A673 (cell line): Measurements from ENCODE around the gene FAM131C. TPM values are rescaled to one million over a fixed set of nuclear protein-coding genes. Genes with fewer than 3 reads are reported as not detected.

Source experiments
- BruUV-seq: library from RNA; stranded (reverse); fragments of 400-500 nt; replicated peaks from 2 replicates; lab custom pipeline; 2021; lab: Mats Ljungman, UMichigan
- CTCF ChIA-PET: fragments of 300-600 bp; sonication (Branson Sonifier 250); formaldehyde crosslinking; loops from one replicate; lab custom pipeline; 2022; ENCODE audit warnings: antibody characterized with exemption; lab: Charles Lee
- POLR2A ChIA-PET: fragments of 300-600 bp; sonication (Branson Sonifier 250); formaldehyde crosslinking; loops from one replicate; lab custom pipeline; 2022; ENCODE audit warnings: antibody characterized with exemption; ENCODE audit not compliant: low non-redundant PET; lab: Charles Lee
- DNase-seq: peaks from one replicate; pipeline ENCODE4 v3.0.0-alpha.2; 2015; ENCODE audit warnings: low spot score
- H3K27ac ChIP-seq: fragments of 200-600 bp; sonication (generic); 2 replicates; pipeline ENCODE4 v1.5.1; 2016; ENCODE audit warnings: mixed run types, low read depth, mild to moderate bottlenecking, mixed read lengths, antibody characterized with exemption, low read length; ENCODE audit not compliant: poor library complexity, severe bottlenecking
- H3K27me3 ChIP-seq: fragments of 200-600 bp; sonication (generic); replicated peaks from 2 replicates; pipeline ENCODE4 v1.6.1; 2017; ENCODE audit warnings: mixed run types, low read depth, mild to moderate bottlenecking, mixed read lengths, antibody characterized with exemption, low read length; ENCODE audit not compliant: insufficient read depth, poor library complexity
- H3K36me3 ChIP-seq: fragments of 200-600 bp; sonication (generic); 2 replicates; pipeline ENCODE4 v1.6.1; 2016; ENCODE audit warnings: mixed run types, mild to moderate bottlenecking, mixed read lengths, antibody characterized with exemption, low read length; ENCODE audit not compliant: insufficient read depth, poor library complexity, severe bottlenecking
- H3K4me1 ChIP-seq: fragments of 200-600 bp; sonication (generic); 2 replicates; pipeline ENCODE4 v1.6.1; 2017; ENCODE audit warnings: mixed run types, mild to moderate bottlenecking, mixed read lengths, antibody characterized with exemption, low read length; ENCODE audit not compliant: insufficient read depth, poor library complexity, severe bottlenecking
- H3K4me3 ChIP-seq: fragments of 200-600 bp; sonication (generic); 2 replicates; pipeline ENCODE4 v1.5.1; 2016; ENCODE audit warnings: low read depth, mixed run types, mild to moderate bottlenecking, mixed read lengths, low read length; ENCODE audit not compliant: poor library complexity, severe bottlenecking
- H3K9me3 ChIP-seq: fragments of 200-600 bp; sonication (generic); 2 replicates; pipeline ENCODE4 v1.6.1; 2016; ENCODE audit warnings: mixed run types, low read depth, mild to moderate bottlenecking, mixed read lengths, antibody characterized with exemption, low read length; ENCODE audit not compliant: poor library complexity, severe bottlenecking
- EZH2 ChIP-seq: fragments of 200-600 bp; sonication (generic); IDR thresholded peaks from 2 replicates; pipeline ENCODE4 v1.6.1; 2017; ENCODE audit warnings: borderline replicate concordance, low read depth, mild to moderate bottlenecking, mixed read lengths, antibody characterized with exemption, low read length; ENCODE audit not compliant: poor library complexity, severe bottlenecking
- intact Hi-C: fragments of 100-400 bp; cut with micrococcal nuclease; formaldehyde crosslinking; loops from one replicate; pipeline ENCODE4 v1.10.0; 2022; ENCODE audit not compliant: unreplicated experiment
- total RNA-seq: library from RNA; stranded (reverse); gene quantifications from 2 replicates; pipeline ENCODE4 v1.2.3, GENCODE V29; 2021
- TF ChIP-seq, protein P1 (sequence below): fragments of 300-800, 200-600 bp; sonication (generic); conservative IDR thresholded peaks from 2 replicates; pipeline ENCODE4 v1.5.1; 2017; ENCODE audit warnings: low read depth, mild to moderate bottlenecking, antibody characterized with exemption, low read length, moderate library complexity, mixed read lengths

The FAM131C gene
- total RNA-seq, 1 experiment from 2014 or later = 0.71 TPM

DNA sequence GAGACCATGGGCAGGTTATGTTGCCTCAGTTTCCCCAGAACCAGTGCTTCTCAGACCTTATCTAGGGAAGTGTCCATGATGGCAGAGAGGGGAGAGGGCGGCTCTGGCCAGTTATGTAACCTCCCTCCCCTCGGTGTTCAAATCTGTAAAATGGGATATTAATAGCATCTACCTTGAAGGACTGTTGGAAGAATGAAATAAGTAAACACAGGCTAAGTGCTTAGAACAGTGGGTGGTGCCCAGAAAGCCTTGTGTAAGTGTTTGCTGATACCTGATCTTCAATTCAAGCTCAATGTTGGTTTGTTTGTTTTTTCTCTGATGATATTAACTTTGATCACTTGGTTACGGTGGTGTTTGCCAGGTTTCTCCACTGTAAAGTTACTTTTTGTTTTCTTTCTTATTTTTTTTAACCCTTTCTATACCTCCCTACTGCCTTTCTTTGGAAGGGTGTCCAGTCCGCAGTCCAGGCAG is 47.5 kb upstream of the FAM131C start:
- BruUV-seq = no TSS peak
- ChIA-PET POLR2A (interaction anchor here (0.6 kb wide), 1 partner anchor 1159 kb away, joined by 3 read pairs; no protein-coding TSS in a partner anchor), CTCF (interaction anchor here (0.6 kb wide), 1 partner anchor 38 kb away, joined by 5 read pairs; no protein-coding TSS in a partner anchor)
- H3K27ac ChIP-seq = no peak overlapping the region
- intact Hi-C loops = no loop called here
- peaks cover 6% of the 10 kb centered on the region for H3K36me3 ChIP-seq
- no peak overlapping the region for H3K4me3 ChIP-seq
- no peak for DNase-seq
- peaks cover 38% of the 10 kb centered on the region for H3K4me1 ChIP-seq
- no peaks in the 10 kb centered on the region for H3K9me3 ChIP-seq
- no peaks in the 10 kb centered on the region for H3K27me3 ChIP-seq
- no peak for TF ChIP-seq EZH2
- TF ChIP-seq, protein P1, sequence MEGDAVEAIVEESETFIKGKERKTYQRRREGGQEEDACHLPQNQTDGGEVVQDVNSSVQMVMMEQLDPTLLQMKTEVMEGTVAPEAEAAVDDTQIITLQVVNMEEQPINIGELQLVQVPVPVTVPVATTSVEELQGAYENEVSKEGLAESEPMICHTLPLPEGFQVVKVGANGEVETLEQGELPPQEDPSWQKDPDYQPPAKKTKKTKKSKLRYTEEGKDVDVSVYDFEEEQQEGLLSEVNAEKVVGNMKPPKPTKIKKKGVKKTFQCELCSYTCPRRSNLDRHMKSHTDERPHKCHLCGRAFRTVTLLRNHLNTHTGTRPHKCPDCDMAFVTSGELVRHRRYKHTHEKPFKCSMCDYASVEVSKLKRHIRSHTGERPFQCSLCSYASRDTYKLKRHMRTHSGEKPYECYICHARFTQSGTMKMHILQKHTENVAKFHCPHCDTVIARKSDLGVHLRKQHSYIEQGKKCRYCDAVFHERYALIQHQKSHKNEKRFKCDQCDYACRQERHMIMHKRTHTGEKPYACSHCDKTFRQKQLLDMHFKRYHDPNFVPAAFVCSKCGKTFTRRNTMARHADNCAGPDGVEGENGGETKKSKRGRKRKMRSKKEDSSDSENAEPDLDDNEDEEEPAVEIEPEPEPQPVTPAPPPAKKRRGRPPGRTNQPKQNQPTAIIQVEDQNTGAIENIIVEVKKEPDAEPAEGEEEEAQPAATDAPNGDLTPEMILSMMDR = no peak

DNA sequence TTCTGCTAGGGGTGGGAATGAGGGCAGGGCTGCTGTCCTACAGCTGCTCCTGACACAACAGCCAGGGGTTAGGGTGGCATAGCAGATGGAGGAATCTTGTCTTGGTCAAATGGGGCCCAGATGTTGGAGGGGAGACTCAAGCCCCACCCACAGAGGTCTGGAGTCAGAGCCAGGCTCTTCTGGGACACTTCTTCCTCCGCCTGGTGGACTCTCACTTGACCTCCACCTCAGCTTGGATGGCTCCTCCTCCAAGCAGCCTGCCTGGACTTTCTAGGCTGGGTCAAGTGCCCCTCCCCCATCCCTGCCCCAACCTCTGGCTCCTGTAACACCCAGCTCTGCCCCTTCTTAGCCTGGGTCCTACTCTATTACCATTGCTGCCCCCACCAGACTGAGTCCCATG is 47.0 kb upstream of the FAM131C start:
- Histone ChIP-seq H3K4me3 (no peak overlapping the region), H3K27ac (no peak overlapping the region), H3K36me3 (peaks cover 6% of the 10 kb centered on the region), H3K9me3 (no peaks in the 10 kb centered on the region), H3K27me3 (no peaks in the 10 kb centered on the region), H3K4me1 (peaks cover 43% of the 10 kb centered on the region)
- no TSS peak for BruUV-seq
- ChIA-PET POLR2A (interaction anchor here (0.6 kb wide), 1 partner anchor 1159 kb away, joined by 3 read pairs; no protein-coding TSS in a partner anchor), CTCF (interaction anchor here (0.6 kb wide), 1 partner anchor 38 kb away, joined by 5 read pairs; no protein-coding TSS in a partner anchor)
- TF ChIP-seq, protein P1 = no peak
- no peak for TF ChIP-seq EZH2
- no peak for DNase-seq
- intact Hi-C loops = no loop called here

DNA sequence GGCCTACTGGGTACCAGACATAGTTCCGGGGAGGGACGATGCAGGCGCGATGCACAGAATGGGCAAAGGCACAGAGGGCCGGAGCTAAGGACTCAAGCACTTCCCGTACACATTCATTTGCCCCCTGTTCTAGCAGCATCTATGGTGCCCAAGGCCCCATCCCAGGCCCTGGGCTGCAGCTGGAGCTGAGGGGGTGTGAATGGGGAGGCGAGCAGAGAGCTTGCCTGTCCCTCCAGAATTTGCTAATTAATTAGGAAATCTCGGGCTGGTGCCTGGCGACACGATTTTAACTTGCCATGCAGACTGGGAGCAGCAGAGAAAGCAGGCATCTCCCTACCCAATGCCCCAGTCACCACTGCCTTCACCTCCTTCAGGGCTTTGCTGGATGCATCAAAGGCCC is 46.5 kb upstream of the FAM131C start:
- peaks cover 44% of the 10 kb centered on the region for H3K4me1 ChIP-seq
- peaks cover 6% of the 10 kb centered on the region for H3K36me3 ChIP-seq
- H3K27ac ChIP-seq = no peak overlapping the region
- H3K27me3 ChIP-seq = no peaks in the 10 kb centered on the region
- ChIA-PET CTCF (no interaction called here), POLR2A (no interaction called here)
- BruUV-seq = no TSS peak
- no peaks in the 10 kb centered on the region for H3K9me3 ChIP-seq
- intact Hi-C loops = no loop called here
- H3K4me3 ChIP-seq = no peak overlapping the region
- no peak for TF ChIP-seq EZH2
- TF ChIP-seq, protein P1 = no peak
- no peak for DNase-seq
